ENCODE results near the gene TMED3. TPM values are rescaled to one million over a fixed set of nuclear protein-coding genes. Genes with fewer than 3 reads are reported as not detected.

TMED3 gene
- total and polyA plus RNA-seq, 2 donors (not counting 1 experiment from before 2014, with no cell fraction given): 20.7 to 32.5 TPM

DNA sequence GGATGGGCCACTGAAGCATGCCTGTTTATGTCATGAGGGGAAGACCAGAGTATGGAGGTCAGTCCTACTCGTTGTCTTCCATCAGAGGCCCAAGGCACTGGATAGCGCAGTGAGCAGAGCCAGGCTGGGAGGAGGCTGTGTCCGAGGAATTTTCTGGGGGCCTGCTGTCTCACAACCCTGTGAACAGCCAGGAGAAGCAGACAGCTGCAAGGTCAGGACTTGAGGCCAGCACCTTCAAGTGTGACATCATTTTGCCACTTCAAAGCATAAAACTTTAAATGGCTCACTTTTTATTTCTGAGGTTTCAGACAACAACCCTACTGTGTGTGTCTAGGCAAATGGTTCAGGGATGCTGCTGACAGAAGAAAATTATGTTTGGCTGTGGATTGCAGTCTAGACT lies 47.2 kb downstream of the TMED3 start:
- Histone ChIP-seq H3K4me1 (ENCODE audit: control insufficient read depth in 2 of 2, insufficient read depth in 2 of 2, low read length in 2 of 2) (no peaks in the 10 kb centered on the region), H3K4me3 (ENCODE audit: control extremely low read depth in 1 of 5, extremely low read depth in 1 of 5, insufficient read depth in 1 of 5, low read depth in 2 of 5, low read length in 4 of 5) (no peak overlapping the region), H3K27ac (ENCODE audit: low read length in 2 of 2) (no peak overlapping the region), H3K36me3 (replicated peaks in 1 of 2; ENCODE audit: control extremely low read depth in 1 of 2, control insufficient read depth in 1 of 2, extremely low read depth in 1 of 2, insufficient read depth in 2 of 2, low read length in 1 of 2) (no peaks in the 10 kb centered on the region), H2AFZ (ENCODE audit: insufficient read depth, low read depth, low read length, poor library complexity, severe bottlenecking) (no peak overlapping the region), H3K9ac (ENCODE audit: low read length) (no peak overlapping the region), H3K4me2 (replicated peaks; ENCODE audit: low read depth, low read length, poor library complexity, severe bottlenecking) (no peak overlapping the region), H3K79me2 (ENCODE audit: control insufficient read depth, insufficient read depth, low read length) (no peaks in the 10 kb centered on the region), H4K20me1 (ENCODE audit: control insufficient read depth, insufficient read depth, low read length, poor library complexity, severe bottlenecking) (no peaks in the 10 kb centered on the region), H3K9me3 (ENCODE audit: control extremely low read depth in 1 of 3, control insufficient read depth in 2 of 3, insufficient read depth in 1 of 3, low read length in 2 of 3) (no peaks in the 10 kb centered on the region), H3K27me3 (replicated peaks in 1 of 4; ENCODE audit: control extremely low read depth in 1 of 4, control insufficient read depth in 3 of 4, insufficient read depth in 4 of 4, low read length in 3 of 4) (no peaks in the 10 kb centered on the region)
- ChIA-PET CTCF (no interaction called here), POLR2A (no interaction called here)
- no peak for ATAC-seq (ENCODE audit: low read depth)
- intact Hi-C loops (cut with micrococcal nuclease): no loop called here
- Mint-ChIP-seq H3K27me3 (no peaks in the 10 kb centered on the region), H3K27ac (no peak overlapping the region), H3K4me1 (no peaks in the 10 kb centered on the region), H3K9me3 (ENCODE audit: insufficient read depth) (no peaks in the 10 kb centered on the region), H3K4me3 (no peak overlapping the region)
- WGBS (ENCODE audit: insufficient coverage): 96% methylated on average over 3 of the region's 3 CpGs
- TF ChIP-seq CTCF (IDR thresholded peaks at IDR 0.05): no peak
- TF ChIP-seq EZH2 (IDR thresholded peaks at IDR 0.05; ENCODE audit: borderline replicate concordance, insufficient read depth, low read depth, low read length, poor library complexity, severe bottlenecking): no peak
- DNase-seq: no peak

GRCh38 chr15:79364571-79365240 lies 53.8 kb downstream of the TMED3 start:
- ChIA-PET CTCF (interaction anchor here (8.0 kb wide), 1 partner anchor 17 kb away, joined by 47 read pairs; no protein-coding TSS in a partner anchor), POLR2A (no interaction called here)
- H3K27ac ChIP-seq (ENCODE audit: low read length in 2 of 2): no peak overlapping the region
- H3K27me3 ChIP-seq (replicated peaks in 1 of 4; ENCODE audit: control extremely low read depth in 1 of 4, control insufficient read depth in 3 of 4, insufficient read depth in 4 of 4, low read length in 3 of 4): no peaks in the 10 kb centered on the region
- H3K9me3 Mint-ChIP-seq (ENCODE audit: insufficient read depth): no peaks in the 10 kb centered on the region
- no peaks in the 10 kb centered on the region for H3K36me3 ChIP-seq (replicated peaks in 1 of 2; ENCODE audit: control extremely low read depth in 1 of 2, control insufficient read depth in 1 of 2, extremely low read depth in 1 of 2, insufficient read depth in 2 of 2, low read length in 1 of 2)
- WGBS (ENCODE audit: insufficient coverage): 97% methylated on average over 7 of the region's 9 CpGs
- no peaks in the 10 kb centered on the region for H4K20me1 ChIP-seq (ENCODE audit: control insufficient read depth, insufficient read depth, low read length, poor library complexity, severe bottlenecking)
- no peaks in the 10 kb centered on the region for H3K9me3 ChIP-seq (ENCODE audit: control extremely low read depth in 1 of 3, control insufficient read depth in 2 of 3, insufficient read depth in 1 of 3, low read length in 2 of 3)
- H3K9ac ChIP-seq (ENCODE audit: low read length): no peak overlapping the region
- no peaks in the 10 kb centered on the region for H3K4me1 Mint-ChIP-seq
- H2AFZ ChIP-seq (ENCODE audit: insufficient read depth, low read depth, low read length, poor library complexity, severe bottlenecking): no peak overlapping the region
- H3K4me3 ChIP-seq (ENCODE audit: control extremely low read depth in 1 of 5, extremely low read depth in 1 of 5, insufficient read depth in 1 of 5, low read depth in 2 of 5, low read length in 4 of 5): no peak overlapping the region
- no peak overlapping the region for H3K4me3 Mint-ChIP-seq
- ATAC-seq (ENCODE audit: low read depth) (no peak), DNase-seq (no peak)
- H3K79me2 ChIP-seq (ENCODE audit: control insufficient read depth, insufficient read depth, low read length): no peaks in the 10 kb centered on the region
- H3K27me3 Mint-ChIP-seq: no peaks in the 10 kb centered on the region
- no peak overlapping the region for H3K27ac Mint-ChIP-seq
- intact Hi-C loops (cut with micrococcal nuclease): no loop called here
- no peaks in the 10 kb centered on the region for H3K4me1 ChIP-seq (ENCODE audit: control insufficient read depth in 2 of 2, insufficient read depth in 2 of 2, low read length in 2 of 2)
- H3K4me2 ChIP-seq (replicated peaks; ENCODE audit: low read depth, low read length, poor library complexity, severe bottlenecking): no peak overlapping the region
- TF ChIP-seq EZH2 (IDR thresholded peaks at IDR 0.05; ENCODE audit: borderline replicate concordance, insufficient read depth, low read depth, low read length, poor library complexity, severe bottlenecking): no peak
- TF ChIP-seq CTCF (IDR thresholded peaks at IDR 0.05): no peak

All from B cell (primary cell).